ENCODE results near the gene ZNF74. TPM values are rescaled to one million over a fixed set of nuclear protein-coding genes. Genes with fewer than 3 reads are reported as not detected.
"Not testable (repeated sequence)": the region's sequence is repeated elsewhere in the genome, so short reads cannot be mapped to it uniquely, and the experiment has no call there.

The ZNF74 gene
- total RNA-seq, 1 donor from 2014 or later, result 4.3 TPM

- ChIA-PET POLR2A (no interaction called here), CTCF (no interaction called here)
- ATAC-seq (ENCODE audit: low read depth) (no peak), DNase-seq (no peak)
- H3K27me3 Mint-ChIP-seq, result peaks cover 3% of the 10 kb centered on the region
- H3K9me3 Mint-ChIP-seq, result no peaks in the 10 kb centered on the region
- intact Hi-C loops (cut with micrococcal nuclease), result no loop called here
- H3K4me1 Mint-ChIP-seq, result no peaks in the 10 kb centered on the region
- TF ChIP-seq, protein P1, sequence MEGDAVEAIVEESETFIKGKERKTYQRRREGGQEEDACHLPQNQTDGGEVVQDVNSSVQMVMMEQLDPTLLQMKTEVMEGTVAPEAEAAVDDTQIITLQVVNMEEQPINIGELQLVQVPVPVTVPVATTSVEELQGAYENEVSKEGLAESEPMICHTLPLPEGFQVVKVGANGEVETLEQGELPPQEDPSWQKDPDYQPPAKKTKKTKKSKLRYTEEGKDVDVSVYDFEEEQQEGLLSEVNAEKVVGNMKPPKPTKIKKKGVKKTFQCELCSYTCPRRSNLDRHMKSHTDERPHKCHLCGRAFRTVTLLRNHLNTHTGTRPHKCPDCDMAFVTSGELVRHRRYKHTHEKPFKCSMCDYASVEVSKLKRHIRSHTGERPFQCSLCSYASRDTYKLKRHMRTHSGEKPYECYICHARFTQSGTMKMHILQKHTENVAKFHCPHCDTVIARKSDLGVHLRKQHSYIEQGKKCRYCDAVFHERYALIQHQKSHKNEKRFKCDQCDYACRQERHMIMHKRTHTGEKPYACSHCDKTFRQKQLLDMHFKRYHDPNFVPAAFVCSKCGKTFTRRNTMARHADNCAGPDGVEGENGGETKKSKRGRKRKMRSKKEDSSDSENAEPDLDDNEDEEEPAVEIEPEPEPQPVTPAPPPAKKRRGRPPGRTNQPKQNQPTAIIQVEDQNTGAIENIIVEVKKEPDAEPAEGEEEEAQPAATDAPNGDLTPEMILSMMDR (IDR thresholded peaks at IDR 0.05), result no peak
- no peak overlapping the region for H3K4me3 Mint-ChIP-seq
- H3K36me3 Mint-ChIP-seq (ENCODE audit: low read depth), result no peaks in the 10 kb centered on the region
- H3K27ac Mint-ChIP-seq, result no peak overlapping the region
Observed at GRCh38 chr22:20412474-20413216, 18.7 kb downstream of the ZNF74 start.

GRCh38 chr22:20413217-20414058 is 19.5 kb downstream of the ZNF74 start:
- no peaks in the 10 kb centered on the region for H3K9me3 Mint-ChIP-seq
- DNase-seq, result no peak
- H3K4me1 Mint-ChIP-seq, result peaks cover 3% of the 10 kb centered on the region
- no peak for ATAC-seq (ENCODE audit: low read depth)
- intact Hi-C loops (cut with micrococcal nuclease), result no loop called here
- no peaks in the 10 kb centered on the region for H3K36me3 Mint-ChIP-seq (ENCODE audit: low read depth)
- H3K27me3 Mint-ChIP-seq, result peaks cover 3% of the 10 kb centered on the region
- H3K4me3 Mint-ChIP-seq, result no peak overlapping the region
- POLR2A ChIA-PET, result no interaction called here
- CTCF ChIA-PET, result no interaction called here
- TF ChIP-seq, protein P1 (IDR thresholded peaks at IDR 0.05), result no peak
- H3K27ac Mint-ChIP-seq, result no peak overlapping the region

DNA sequence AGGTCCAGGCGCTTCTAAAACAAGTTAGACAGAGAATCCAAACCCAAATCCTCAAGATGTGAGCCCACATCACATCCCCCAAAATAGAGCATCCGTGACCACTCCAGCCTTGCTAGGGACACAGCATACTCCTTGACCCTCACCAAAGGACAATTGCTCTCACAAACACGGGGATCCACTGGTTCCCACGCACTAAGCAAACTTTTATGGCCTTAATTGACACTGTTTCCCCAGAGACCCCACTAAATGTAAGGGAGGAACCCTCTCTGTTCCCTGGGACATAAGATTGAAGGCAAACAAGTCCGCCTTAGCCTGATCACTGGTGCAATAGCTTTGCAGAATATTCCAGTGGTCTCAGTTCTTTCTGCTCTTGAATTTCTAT is 20.1 kb downstream of the ZNF74 start:
- intact Hi-C loops (cut with micrococcal nuclease), result no loop called here
- Mint-ChIP-seq H3K9me3 (no peaks in the 10 kb centered on the region), H3K4me3 (no peak overlapping the region), H3K27ac (no peak overlapping the region), H3K4me1 (peaks cover 4% of the 10 kb centered on the region), H3K36me3 (ENCODE audit: low read depth) (no peaks in the 10 kb centered on the region), H3K27me3 (peaks cover 3% of the 10 kb centered on the region)
- TF ChIP-seq, protein P1 (IDR thresholded peaks at IDR 0.05), result no peak
- POLR2A ChIA-PET, result no interaction called here
- DNase-seq (no peak), ATAC-seq (ENCODE audit: low read depth) (no peak)
- CTCF ChIA-PET, result no interaction called here

DNA sequence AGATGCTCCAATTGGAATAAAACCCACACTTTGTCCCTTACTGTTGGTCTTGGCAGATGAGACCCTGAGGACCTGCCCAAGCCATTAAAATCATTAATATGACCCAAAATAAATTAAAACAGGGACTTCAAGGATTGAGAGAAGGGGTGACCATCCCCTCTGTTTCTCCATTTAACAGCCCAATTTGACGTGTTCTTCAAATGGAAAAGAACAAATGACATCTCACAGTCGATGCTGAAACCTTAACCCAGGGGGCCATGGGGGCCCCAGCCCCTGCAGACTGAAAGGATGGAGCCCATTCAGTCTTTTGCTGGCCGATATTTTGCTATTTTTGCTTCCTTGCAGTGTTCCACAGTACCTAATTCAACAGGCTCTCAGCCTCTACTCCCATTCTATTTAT is 20.5 kb downstream of the ZNF74 start:
- Mint-ChIP-seq H3K27ac (no peak overlapping the region), H3K4me3 (no peak overlapping the region), H3K4me1 (peaks cover 4% of the 10 kb centered on the region), H3K36me3 (ENCODE audit: low read depth) (no peaks in the 10 kb centered on the region), H3K27me3 (peaks cover 3% of the 10 kb centered on the region), H3K9me3 (no peaks in the 10 kb centered on the region)
- TF ChIP-seq, protein P1 (IDR thresholded peaks at IDR 0.05), result no peak
- ATAC-seq (ENCODE audit: low read depth) (no peak), DNase-seq (no peak)
- CTCF ChIA-PET, result no interaction called here
- intact Hi-C loops (cut with micrococcal nuclease), result no loop called here
- POLR2A ChIA-PET, result no interaction called here

- intact Hi-C loops (cut with micrococcal nuclease); H3K27ac Mint-ChIP-seq; H3K9me3 Mint-ChIP-seq; DNase-seq; H3K4me1 Mint-ChIP-seq; POLR2A ChIA-PET; H3K27me3 Mint-ChIP-seq; CTCF ChIA-PET; H3K4me3 Mint-ChIP-seq; ATAC-seq (ENCODE audit: low read depth); H3K36me3 Mint-ChIP-seq (ENCODE audit: low read depth): not testable (repeated sequence)
Observed at GRCh38 chr22:20415241-20415640, 21.3 kb downstream of the ZNF74 start.

DNA sequence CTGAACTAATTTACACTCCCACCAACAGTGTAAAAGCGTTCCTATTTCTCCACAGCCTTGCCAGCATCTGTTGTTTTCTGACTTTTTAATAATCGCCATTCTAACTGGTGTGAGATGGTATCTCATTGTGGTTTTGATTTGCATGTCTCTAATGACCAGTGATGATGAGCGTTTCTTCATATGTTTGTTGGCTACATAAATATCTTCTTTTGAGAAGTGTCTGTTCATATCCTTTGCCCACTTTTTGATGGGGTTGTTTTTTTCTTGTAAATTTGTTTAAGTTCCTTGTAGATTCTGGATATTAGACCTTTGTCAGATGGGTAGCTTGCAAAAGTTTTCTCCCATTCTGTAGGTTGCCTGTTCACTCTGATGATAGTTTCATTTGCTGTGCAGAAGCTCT is 21.7 kb downstream of the ZNF74 start:
- CTCF ChIA-PET; intact Hi-C loops (cut with micrococcal nuclease); ATAC-seq (ENCODE audit: low read depth); H3K36me3 Mint-ChIP-seq (ENCODE audit: low read depth); H3K27ac Mint-ChIP-seq; POLR2A ChIA-PET; H3K4me3 Mint-ChIP-seq; H3K4me1 Mint-ChIP-seq; DNase-seq; H3K27me3 Mint-ChIP-seq; H3K9me3 Mint-ChIP-seq: not testable (repeated sequence)
